HG02571 (cell line): ENCODE data around the gene GFRA1.

Experiments used
- ATAC-seq: cut with Tn5 transposase; IDR thresholded peaks from one replicate; pipeline ENCODE4 v1.9.1; 2021; ENCODE audit warnings: mild to moderate bottlenecking, moderate library complexity; ENCODE audit not compliant: unreplicated experiment

GFRA1 gene

DNA sequence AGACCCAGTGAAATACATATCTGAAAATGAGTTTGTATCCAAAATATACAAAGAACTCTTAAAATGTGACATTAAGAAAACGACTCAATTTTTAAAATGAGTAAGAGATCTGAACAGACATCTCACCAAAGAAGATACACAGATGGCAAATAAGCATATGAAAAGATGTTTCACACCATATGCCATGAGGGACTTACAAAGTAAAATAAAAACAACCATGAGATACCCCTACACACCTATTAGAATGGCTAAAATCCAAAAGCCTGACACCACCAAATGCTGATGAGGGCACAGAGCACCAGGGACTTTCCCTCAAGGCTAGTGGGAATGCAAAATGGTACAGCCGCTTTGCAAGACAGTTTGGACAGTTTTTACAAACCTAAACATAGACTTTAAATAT, 27.9 kb downstream of the GFRA1 start:
- no peak for ATAC-seq

DNA sequence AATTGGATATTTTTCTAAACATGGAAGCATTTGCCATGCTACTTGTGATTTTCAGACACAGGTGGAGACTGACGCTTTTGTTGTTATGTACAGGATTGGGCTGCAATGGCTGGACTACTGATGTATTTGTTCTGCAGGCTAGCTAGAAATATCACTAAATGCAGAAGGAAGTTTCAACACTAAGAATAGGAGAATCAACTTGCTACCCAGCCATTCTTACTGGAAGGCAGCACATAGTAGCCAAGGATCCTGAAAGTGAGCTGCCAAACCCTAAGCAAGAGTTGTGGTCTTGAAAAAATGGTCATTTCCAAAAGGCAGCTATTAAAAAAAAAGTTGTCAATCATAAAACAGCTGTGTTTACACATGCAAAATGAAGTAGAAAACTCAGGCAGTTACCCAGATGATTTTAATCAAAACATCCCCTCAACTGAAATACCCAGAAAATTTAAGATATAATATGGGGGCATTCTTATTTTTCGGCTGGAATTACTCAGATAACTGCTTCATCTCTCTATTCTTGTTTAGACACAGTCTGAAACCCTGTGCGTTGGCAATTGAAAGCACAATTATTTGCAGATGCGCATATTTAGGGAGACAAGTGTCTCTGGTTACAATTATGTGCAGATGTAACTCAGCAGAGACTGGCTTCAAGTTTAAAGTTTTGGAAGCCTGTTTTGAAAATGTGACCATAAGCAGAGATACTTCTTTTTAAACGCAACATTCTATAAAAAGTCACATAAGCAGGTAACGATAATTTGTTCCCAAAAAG, 31.2 kb downstream of the GFRA1 start:
- no peak for ATAC-seq

DNA sequence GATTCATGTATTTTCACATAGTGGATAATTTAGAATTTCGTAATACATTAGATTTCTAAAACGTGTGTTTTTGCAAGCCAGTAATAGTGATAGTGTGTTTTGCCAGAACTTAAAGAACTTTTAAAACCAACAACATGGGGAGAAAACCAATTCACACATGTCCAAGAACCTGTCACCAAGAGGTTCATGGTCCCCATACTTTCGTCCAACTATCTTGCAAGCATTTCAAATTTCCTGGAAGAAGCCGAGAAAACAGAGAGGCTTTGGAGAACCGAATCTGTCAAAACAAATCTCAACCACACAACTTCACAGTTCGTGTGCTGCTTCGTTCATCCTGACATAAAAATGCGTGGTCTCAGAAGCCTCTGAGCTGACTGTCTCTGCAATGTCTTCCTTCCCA, 31.9 kb downstream of the GFRA1 start:
- ATAC-seq: no peak

DNA sequence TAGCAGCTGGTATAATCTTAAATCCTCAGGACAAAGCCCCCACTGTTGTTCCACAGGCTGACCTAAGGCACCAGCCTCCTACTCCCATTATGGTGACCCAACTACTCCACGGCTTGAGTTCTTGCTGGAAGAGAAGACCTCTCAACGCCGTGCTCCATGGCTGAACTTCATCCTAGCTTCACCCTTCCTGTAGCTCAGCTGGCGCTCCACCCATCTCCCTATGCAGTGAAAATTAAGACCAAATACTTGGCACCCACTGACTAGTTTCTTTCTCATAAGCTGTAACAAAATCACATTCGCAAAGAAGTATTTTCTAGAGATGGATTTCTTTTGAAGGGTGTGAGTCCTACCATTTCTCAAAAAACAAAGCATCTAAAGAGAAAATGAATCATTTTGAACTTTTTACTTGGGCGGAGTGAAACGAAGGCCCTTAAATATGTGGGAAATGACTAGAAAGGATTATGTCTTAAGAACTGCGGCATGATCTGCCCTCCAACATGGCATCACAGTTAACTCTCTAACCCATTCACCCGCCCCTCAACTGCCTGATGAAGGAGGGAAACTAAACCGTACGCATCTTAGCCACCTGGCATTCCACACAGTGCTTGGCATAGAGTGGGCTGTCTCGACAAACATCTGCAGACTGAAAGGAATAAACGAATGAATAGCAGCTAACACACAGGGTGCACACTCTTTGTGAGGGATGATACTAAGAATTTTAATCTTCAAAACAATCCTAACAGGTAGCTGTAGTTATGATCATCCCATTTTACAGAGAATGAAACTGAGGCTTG, 32.7 kb downstream of the GFRA1 start:
- no peak for ATAC-seq

DNA sequence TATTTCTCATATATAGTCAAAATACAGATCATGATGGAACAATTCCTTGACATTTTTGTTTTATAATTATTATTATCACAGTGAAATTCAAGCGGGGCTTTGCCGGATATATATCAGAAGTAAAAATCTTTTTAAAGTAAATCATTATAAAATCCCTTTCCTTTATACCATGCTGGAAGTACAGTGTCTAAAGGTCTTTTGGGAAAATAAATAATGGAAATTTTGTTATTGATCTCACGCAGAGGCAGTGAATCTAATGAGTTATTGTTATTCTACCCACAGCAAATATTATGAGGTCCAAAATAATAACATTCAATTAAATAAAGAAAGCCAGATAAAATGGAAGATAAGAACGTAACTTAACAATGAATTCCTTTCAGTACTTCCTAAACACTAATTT, 33.8 kb downstream of the GFRA1 start:
- no peak for ATAC-seq

DNA sequence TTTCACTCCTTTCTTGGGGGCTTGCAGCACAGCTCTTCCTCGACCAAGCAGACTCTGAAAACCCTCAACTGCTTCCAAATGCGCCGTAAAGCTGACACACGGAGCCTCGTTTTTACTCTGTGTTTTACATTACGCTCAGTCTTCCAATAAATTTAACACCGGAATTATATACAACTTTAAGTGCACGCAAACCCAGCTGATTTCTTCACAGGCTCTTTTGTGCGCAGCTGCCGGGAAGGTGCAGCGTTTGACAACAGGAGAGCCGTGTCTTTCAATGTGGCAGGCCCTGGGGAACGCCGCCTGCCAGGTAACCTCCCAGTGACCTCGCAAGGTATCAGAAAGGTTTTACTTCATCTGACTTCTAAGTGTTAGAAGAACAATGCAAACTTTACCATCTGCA, 35.0 kb downstream of the GFRA1 start:
- no peak for ATAC-seq

DNA sequence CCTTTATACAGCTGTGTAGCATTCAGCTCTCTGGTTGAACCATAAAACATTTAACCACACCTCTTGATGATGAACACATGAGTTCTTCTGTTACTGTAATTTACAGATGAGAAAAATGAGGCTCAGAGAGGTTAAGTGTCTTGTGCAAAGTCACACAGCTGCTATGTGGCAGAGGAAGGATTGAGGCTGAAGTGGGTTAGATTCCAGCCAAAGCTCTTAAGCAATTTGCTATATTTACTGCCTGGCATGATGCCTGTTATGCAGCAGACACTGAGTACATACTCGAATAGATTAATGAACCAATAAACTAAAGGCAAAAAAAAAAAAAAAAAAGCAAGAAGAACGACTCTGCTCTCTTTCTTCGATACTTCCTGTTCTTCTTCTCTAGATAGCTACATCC, 35.7 kb downstream of the GFRA1 start:
- no peak for ATAC-seq

DNA sequence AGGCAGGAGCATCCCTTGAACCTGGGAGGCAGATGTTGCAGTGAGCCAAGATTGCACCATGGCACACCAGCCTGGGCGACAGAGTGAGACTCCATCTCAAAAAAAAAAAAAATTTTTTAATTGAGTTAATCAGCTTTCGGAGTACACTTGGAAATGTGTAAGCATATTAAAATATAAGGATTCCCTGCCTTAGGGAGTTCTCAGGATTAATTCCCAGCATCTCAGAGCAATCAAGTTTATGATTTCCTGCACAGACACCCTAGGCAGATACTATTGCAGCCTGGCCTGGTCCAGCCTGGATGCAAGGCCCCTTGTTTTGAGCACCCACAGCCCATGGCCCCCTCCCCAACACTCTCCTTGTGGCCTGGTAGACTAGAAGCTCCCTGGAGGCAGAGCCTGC, 39.8 kb downstream of the GFRA1 start:
- ATAC-seq: no peak

DNA sequence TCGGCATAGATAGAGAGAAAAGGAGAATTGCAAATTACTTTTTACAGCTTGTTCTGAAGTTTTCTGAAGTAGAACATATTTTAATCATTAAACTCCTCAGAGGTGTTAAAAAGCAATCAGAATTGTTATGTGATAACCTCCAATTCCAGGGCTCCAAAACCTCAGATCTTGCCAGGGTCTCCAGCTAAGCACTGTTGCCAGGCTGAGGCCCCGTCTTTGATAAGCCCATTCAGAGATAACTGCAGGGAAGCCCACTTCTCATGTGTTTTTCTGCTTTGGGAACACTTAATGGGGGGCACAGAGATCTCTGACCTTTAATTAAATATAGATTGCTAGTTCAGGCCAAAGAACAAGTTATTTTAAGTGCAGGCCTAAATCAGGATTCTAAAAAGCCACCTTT, 40.4 kb downstream of the GFRA1 start:
- ATAC-seq: no peak

DNA sequence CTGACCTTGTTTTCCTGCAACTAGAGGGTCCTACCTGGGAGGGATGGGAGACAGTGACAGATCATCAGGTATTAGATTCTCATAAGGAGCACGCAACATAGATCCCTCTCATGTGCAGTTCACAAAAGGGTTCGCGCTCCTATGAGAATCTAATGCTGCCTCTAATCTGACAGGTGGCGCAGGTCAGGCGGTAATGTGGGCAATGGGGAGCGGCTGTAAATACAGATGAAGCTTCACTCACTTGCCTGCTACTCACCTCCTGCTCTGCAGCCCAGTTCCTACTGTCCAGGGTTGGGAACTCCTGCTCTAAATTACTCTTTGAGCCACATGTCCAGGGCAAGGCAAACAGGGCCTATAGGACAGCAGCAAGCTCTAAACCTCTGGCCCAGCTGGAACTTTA, 46.2 kb downstream of the GFRA1 start:
- no peak for ATAC-seq

DNA sequence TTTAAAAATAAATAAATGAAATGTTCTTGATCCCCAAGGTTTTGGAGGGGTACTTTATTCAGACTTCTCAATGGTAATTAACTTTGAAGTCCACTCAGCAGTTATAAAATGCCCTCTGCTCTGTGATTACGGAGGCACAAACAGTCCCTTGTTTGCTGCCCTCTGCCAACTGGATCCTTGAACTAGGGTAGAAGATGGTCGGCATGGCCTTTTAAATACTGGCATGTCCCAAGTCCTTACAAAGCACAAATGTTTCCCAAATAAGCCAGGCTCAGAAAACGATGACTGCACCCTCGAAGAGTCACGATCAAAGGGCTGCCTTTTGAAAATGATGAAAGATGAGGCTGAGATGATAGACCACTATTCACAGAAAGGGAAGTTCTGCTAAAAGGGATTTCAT, 47.0 kb downstream of the GFRA1 start:
- ATAC-seq: no peak

DNA sequence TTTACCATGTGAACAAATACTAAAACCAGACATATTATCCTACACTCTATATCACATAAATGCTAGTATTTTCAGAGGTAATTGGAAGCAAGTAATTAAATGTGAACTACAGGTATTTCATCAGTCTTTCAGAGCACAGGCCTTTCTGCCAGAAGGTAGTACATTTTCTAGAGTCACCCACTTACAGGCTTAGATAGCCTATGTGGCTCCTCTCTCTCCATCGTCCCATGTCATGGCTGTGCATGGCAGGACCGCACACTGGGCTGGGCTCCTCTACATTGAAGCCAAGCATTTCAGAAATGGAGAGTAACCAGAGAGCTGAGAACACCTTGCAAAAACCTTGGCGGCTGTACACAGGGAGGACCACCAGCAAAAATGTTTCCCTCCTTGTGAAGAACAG, 49.7 kb downstream of the GFRA1 start:
- no peak for ATAC-seq

DNA sequence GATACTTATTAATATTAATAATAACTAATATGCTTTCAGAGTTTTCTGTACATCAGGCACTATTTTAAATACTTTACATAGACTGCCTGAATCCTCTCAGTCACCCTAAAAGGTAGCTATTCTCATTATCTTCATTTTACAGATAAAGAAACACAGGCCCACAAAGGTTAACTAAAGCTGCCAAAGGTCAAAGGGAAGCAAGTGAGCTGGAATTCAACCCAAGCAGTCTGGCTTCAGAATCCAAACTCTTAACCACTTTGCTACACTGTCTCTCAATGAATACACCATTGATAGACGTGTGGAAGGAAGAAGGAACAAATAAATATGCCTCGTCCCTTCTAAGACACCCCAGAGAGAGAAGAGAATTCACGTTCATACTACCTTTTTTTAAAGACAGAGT, 52.0 kb downstream of the GFRA1 start:
- ATAC-seq: no peak

DNA sequence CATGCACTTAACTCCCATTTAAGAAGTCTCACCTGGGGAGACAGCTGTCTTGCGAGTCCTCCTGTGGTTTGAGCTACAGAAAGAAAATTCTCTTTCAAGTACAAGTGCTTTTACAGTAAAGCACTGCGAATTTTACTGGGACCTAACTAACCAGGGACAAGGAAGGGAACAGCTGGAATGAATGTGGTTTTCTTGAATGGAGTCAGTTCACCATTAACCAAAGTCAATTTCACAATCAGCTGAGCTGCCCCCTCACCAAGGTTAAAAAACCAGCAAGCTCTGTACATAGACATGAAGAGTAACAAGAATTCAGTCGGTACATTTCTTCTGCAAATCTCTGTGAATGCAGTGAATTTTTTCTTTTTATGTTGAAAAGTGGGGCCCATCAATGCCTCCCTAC, 56.3 kb downstream of the GFRA1 start:
- no peak for ATAC-seq

DNA sequence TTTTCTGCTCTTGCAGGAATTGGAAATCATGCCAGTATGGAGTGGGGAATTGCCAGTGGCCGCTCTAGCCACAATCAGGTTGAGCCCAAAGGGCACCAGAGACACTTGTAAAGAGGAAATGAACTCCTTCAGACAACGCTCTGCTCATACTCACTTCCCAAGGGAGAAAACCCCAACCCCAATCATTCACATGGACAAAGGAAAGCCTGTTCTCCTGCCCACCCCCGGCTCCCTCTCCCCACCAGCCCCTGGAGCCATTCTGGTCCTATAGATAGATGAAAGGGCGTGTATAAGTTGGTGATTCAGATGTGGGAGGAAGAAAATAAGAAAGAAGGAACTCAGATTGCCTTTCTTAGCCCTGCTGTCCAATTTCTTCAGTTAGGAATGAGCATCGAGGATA, 57.4 kb downstream of the GFRA1 start:
- no peak for ATAC-seq

DNA sequence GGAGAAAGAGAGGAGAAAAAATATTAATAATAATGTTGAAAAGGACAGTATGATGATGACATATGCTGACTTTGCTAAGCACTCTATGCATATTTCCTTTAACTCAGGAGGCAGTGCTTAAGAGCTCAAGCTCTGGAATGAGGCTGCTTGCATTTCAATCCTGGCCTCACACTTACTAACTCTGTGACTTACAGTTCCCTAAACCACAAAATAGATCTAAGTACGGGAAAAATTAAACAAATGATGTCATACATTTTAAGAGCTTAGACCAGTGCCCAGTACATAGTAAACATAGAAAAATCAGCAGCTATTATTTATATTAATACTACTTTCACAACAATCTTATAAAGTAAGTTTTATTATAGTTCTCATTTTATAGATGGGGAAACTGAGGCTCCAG, 61.3 kb downstream of the GFRA1 start:
- ATAC-seq: no peak

DNA sequence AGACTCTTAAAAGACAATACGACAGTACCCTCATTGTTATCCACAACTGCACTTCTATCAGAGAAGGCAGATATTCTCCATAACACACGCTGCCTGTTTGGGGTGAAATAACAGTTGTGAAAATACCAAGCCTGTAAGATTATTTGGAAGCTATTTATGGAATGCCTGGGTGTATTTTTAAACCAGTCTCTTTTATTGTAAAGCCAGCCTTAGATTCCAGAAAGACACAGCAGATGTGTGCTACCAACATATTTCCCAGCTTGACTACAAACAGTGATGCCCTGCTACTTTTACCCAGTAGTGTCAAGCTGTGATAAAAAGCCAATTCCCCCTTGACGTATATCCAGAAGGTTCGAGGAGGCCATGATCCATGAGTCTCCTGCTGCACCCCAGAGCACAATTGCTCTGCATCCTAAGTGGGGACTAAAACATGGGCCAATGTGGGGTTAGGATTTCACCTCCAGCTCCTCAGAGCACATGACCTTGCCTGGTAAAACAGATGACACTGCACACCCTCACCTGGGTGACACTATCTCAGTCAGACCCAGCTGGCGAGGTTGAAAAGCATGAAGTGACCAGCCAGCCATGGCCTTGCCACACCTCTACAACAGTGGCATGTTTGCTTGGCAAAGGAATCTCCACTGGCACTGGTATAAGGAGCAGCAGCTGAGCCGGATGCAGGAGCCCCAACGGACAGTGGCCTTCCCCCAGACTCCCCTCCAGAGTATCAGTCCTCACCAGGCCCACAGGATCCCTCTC, 62.2 kb downstream of the GFRA1 start:
- ATAC-seq: no peak

DNA sequence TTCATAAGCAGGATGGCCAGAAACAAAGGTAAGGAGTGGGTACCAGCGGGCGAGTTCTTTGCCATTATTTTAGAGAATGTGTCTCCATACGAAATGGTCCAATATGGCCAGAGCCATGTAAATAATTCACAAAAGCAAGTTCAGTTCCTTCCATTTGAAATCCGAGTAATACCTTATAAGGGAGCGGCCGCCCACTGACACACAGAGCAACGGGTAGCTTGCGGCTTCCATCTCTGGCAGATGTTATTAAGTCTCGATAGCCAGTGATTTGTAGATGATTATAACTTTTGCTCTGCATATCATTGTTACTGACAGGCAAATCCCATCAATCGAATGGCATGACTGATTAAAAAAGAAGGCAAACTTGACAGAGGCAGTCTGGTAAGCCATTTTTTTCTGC, 63.2 kb downstream of the GFRA1 start:
- ATAC-seq: no peak

DNA sequence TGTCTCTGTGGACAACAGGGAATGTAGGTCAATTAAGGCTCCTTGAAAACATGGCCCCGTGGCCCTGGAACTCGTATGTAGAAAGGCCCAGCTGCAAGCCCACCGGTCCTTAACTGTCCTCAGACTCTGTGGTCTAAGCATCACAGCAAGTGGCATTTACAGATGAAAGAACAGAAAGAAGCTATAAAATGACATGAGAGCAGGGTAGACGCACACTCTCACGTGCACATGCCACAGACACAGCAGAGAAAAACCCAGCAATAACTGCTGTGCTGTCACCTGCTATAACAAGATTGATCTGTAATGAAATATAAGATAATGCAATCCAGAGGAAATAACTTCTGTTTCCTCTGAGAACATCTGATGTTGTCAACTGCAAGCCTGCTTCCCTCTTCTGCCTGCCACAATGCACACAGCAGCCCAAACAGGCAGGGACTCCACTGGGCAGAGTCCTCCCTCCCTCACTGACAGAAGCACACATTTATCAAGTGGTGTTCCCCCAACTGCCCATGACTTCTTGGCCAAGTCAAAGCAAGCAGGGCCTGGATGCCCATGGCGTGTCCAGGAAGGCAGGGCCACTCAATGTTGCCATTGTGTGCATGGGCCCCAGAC, 63.9 kb downstream of the GFRA1 start:
- no peak for ATAC-seq

DNA sequence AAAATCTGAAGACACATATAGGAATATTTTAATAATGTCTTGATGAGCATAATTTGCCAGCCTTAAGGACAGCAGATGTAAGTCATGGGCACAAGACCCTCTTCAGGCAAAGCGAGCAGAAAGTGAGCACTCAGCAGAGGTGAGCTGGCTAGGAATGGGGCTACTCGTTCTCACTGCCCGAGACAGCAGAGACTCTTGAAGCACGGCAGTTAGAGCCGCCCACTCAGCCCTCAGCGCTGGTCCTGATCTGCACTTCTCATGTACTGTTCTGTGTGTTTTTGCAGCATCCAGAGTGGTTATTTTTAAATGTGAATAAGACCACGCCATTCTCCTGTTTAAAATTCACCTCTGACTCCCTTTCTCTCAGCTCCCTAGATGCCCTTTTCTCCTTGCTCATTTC, 65.3 kb downstream of the GFRA1 start:
- no peak for ATAC-seq

DNA sequence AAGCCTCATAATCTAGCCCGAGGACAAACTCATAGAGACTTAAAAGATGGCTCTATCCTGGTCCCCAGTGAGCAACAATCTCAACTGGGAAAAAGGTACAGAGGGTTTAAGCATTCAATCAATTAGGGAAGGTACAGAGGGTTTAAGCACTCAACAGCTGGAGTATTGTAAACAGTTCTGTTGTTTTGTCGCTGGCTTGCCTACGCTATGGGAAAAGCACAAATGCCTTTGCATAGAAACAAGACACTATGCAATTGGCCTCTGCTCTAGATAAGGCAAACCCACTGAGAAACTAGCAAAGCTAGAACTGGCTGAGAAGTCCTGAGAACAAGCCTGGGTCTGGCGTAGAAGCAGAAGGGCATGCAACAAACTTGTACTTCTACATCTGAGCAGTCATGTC, 69.3 kb downstream of the GFRA1 start:
- ATAC-seq: no peak
